ENCODE measurements around the gene ZNF280B. TPM values are rescaled to one million over a fixed set of nuclear protein-coding genes. Genes with fewer than 3 reads are reported as not detected.

ZNF280B gene
- total RNA-seq, 1 experiment from 2014 or later, result 3.9 TPM

DNA sequence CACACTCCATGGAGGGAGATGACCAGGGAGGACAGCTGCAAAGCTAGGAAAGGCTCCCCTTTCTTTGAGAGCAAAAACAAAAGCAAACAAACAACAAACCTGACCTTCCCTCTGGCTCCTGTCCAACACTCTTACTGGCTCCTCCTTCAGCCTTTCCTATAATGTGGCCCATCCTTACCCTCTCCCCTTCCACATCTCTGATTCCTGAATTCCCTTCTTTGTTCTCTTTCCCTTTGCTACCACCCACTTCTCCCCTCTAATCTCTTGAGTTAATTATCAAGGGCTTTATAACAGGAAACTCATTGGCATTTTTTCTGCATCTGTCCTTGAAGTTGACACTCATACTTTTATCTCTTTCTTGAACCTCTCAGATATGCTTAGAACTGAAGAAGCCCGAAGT, 56.3 kb downstream of the ZNF280B start:
- H3K9me3 ChIP-seq, result peaks cover 8% of the 10 kb centered on the region; the same call in 1 of the 2 replicates
- no peaks in the 10 kb centered on the region for H3K4me1 ChIP-seq
- H3K36me3 ChIP-seq (ENCODE audit: control insufficient read depth, insufficient read depth, low read length), result no peaks in the 10 kb centered on the region
- CTCF ChIA-PET, result no interaction called here
- H3K27me3 Mint-ChIP-seq (ENCODE audit: insufficient read depth, unreplicated experiment), result peaks cover 7% of the 10 kb centered on the region
- BruUV-seq (replicated peaks), result no TSS peak
- intact Hi-C loops (cut with micrococcal nuclease; ENCODE audit: unreplicated experiment), result no loop called here
- DNase-seq, result no peak
- no peak overlapping the region for H3K27ac Mint-ChIP-seq (ENCODE audit: unreplicated experiment)
- H3K36me3 Mint-ChIP-seq (ENCODE audit: insufficient read depth, unreplicated experiment), result no peaks in the 10 kb centered on the region
- H3K4me3 Mint-ChIP-seq (ENCODE audit: unreplicated experiment), result no peak overlapping the region
- no peak overlapping the region for H3K4me3 ChIP-seq (ENCODE audit: low read depth, low read length)
- no peaks in the 10 kb centered on the region for H3K27me3 ChIP-seq (replicated peaks; ENCODE audit: control insufficient read depth, insufficient read depth, low read length)
- POLR2A ChIA-PET, result no interaction called here
- no peaks in the 10 kb centered on the region for H3K4me1 Mint-ChIP-seq (ENCODE audit: low read depth, unreplicated experiment)
- TF ChIP-seq CTCF (IDR thresholded peaks at IDR 0.05; ENCODE audit: insufficient read depth in 1 of 2, low read depth in 1 of 2, low read length in 1 of 2, severe bottlenecking in 1 of 2, unreplicated experiment in 1 of 2), result no peak
- H3K9me3 Mint-ChIP-seq (ENCODE audit: unreplicated experiment), result peaks cover 21% of the 10 kb centered on the region

GRCh38 chr22:22450343-22450839, 58.2 kb downstream of the ZNF280B start:
- no TSS peak for BruUV-seq (replicated peaks)
- ChIA-PET POLR2A (interaction anchor here (0.8 kb wide), 1 partner anchor 152 kb away, joined by 3 read pairs; no protein-coding TSS in a partner anchor), CTCF (no interaction called here)
- Histone ChIP-seq H3K9me3 (peaks cover 8% of the 10 kb centered on the region; the same call in 1 of the 2 replicates), H3K27me3 (replicated peaks; ENCODE audit: control insufficient read depth, insufficient read depth, low read length) (no peaks in the 10 kb centered on the region), H3K4me1 (no peaks in the 10 kb centered on the region), H3K4me3 (ENCODE audit: low read depth, low read length) (no peak overlapping the region), H3K36me3 (ENCODE audit: control insufficient read depth, insufficient read depth, low read length) (no peaks in the 10 kb centered on the region)
- Mint-ChIP-seq H3K27ac (ENCODE audit: unreplicated experiment) (no peak overlapping the region), H3K9me3 (ENCODE audit: unreplicated experiment) (peaks cover 19% of the 10 kb centered on the region), H3K4me1 (ENCODE audit: low read depth, unreplicated experiment) (no peaks in the 10 kb centered on the region), H3K4me3 (ENCODE audit: unreplicated experiment) (no peak overlapping the region), H3K36me3 (ENCODE audit: insufficient read depth, unreplicated experiment) (no peaks in the 10 kb centered on the region), H3K27me3 (ENCODE audit: insufficient read depth, unreplicated experiment) (peaks cover 10% of the 10 kb centered on the region)
- TF ChIP-seq CTCF (IDR thresholded peaks at IDR 0.05; ENCODE audit: insufficient read depth in 1 of 2, low read depth in 1 of 2, low read length in 1 of 2, severe bottlenecking in 1 of 2, unreplicated experiment in 1 of 2), result no peak
- no peak for DNase-seq
- intact Hi-C loops (cut with micrococcal nuclease; ENCODE audit: unreplicated experiment), result no loop called here

DNA sequence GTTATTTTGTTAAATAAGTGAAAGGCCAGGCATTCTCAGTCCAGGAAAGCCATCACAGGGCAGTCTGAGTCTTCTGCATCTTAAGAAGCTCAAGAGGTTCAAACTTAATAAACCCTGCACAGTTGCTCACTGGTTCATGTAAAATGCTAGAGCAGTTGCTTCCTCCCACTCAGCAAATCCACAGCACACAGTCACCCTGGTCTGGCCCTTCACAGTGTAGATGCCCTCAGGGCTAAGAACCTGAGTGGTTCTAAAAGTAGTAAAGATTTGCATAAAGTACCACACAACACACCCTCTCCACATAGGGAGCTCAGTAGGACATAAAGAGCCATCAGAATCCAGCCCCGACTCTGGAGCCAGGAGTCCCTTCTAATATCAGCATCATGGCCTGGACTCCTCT, 58.7 kb downstream of the ZNF280B start:
- Mint-ChIP-seq H3K36me3 (ENCODE audit: insufficient read depth, unreplicated experiment) (no peaks in the 10 kb centered on the region), H3K4me1 (ENCODE audit: low read depth, unreplicated experiment) (no peaks in the 10 kb centered on the region), H3K4me3 (ENCODE audit: unreplicated experiment) (no peak overlapping the region), H3K27ac (ENCODE audit: unreplicated experiment) (no peak overlapping the region), H3K9me3 (ENCODE audit: unreplicated experiment) (peaks cover 15% of the 10 kb centered on the region), H3K27me3 (ENCODE audit: insufficient read depth, unreplicated experiment) (peaks cover 6% of the 10 kb centered on the region)
- no TSS peak for BruUV-seq (replicated peaks)
- intact Hi-C loops (cut with micrococcal nuclease; ENCODE audit: unreplicated experiment), result no loop called here
- H3K27me3 ChIP-seq (replicated peaks; ENCODE audit: control insufficient read depth, insufficient read depth, low read length), result no peaks in the 10 kb centered on the region
- POLR2A ChIA-PET, result no interaction called here
- CTCF ChIA-PET, result no interaction called here
- no peak overlapping the region for H3K4me3 ChIP-seq (ENCODE audit: low read depth, low read length)
- no peak for TF ChIP-seq CTCF (IDR thresholded peaks at IDR 0.05; ENCODE audit: insufficient read depth in 1 of 2, low read depth in 1 of 2, low read length in 1 of 2, severe bottlenecking in 1 of 2, unreplicated experiment in 1 of 2)
- no peak for DNase-seq
- no peaks in the 10 kb centered on the region for H3K36me3 ChIP-seq (ENCODE audit: control insufficient read depth, insufficient read depth, low read length)
- no peaks in the 10 kb centered on the region for H3K4me1 ChIP-seq
- peaks cover 8% of the 10 kb centered on the region; the same call in 1 of the 2 replicates for H3K9me3 ChIP-seq

Measured in Caco-2 (cell line).